GM20000 (cell line): ENCODE data around the gene KIFBP.
"Not testable (repeated sequence)": the region's sequence is repeated elsewhere in the genome, so short reads cannot be mapped to it uniquely, and the experiment has no call there.

Experiments
- DNase-seq: peaks from one replicate; pipeline ENCODE4 v3.0.0; 2012; ENCODE audit warnings: low spot score
- TF ChIP-seq, protein P1 (sequence below): IDR thresholded peaks from 2 replicates; pipeline ENCODE4 v1.5.1; 2012; ENCODE audit warnings: mild to moderate bottlenecking, control low read depth; ENCODE audit errors: extremely low read depth, missing control alignments

KIFBP gene

DNA sequence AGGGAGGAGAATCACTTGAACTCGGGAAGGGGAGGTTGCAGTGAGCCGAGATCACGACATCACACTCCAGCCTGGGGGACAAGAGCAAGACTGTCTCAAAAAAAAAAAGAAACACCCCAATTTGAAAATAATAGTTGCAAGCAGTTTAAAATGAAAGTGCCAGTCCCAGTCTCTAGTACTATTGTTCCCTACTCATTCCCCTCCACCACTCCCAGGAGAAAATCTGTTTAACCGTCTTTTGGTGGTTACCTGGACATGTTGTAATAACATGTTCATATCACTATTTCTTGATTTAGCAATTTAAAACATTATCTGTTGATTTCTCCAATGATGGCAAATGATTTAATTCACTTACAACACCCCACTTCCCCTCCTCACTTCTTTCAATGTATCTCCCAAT is 44.7 kb downstream of the KIFBP start:
- no peak for DNase-seq

DNA sequence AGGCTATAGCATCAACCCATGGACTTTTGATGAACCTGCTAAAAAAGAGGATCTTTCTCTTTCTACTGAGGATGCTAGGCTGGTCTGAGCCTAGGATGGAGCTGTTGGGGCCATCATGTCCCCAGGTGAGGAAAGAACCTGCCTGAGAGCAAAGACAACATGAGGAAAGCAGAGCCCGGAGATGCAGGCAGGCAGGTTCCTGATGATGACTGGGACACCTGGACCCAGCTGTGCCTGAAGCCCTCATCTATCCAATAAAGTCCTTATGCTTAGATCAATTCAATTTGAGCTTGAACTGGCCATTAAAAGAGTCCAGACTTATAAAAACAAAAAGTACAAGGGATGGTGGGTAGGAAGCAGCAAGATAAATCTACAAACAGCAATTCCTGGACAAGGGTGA is 48.9 kb downstream of the KIFBP start:
- TF ChIP-seq, protein P1, sequence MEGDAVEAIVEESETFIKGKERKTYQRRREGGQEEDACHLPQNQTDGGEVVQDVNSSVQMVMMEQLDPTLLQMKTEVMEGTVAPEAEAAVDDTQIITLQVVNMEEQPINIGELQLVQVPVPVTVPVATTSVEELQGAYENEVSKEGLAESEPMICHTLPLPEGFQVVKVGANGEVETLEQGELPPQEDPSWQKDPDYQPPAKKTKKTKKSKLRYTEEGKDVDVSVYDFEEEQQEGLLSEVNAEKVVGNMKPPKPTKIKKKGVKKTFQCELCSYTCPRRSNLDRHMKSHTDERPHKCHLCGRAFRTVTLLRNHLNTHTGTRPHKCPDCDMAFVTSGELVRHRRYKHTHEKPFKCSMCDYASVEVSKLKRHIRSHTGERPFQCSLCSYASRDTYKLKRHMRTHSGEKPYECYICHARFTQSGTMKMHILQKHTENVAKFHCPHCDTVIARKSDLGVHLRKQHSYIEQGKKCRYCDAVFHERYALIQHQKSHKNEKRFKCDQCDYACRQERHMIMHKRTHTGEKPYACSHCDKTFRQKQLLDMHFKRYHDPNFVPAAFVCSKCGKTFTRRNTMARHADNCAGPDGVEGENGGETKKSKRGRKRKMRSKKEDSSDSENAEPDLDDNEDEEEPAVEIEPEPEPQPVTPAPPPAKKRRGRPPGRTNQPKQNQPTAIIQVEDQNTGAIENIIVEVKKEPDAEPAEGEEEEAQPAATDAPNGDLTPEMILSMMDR = no peak
- DNase-seq = no peak

More for the DNA sequence above, 44.7 kb downstream of the KIFBP start:
- TF ChIP-seq, protein P1 = no peak

DNA sequence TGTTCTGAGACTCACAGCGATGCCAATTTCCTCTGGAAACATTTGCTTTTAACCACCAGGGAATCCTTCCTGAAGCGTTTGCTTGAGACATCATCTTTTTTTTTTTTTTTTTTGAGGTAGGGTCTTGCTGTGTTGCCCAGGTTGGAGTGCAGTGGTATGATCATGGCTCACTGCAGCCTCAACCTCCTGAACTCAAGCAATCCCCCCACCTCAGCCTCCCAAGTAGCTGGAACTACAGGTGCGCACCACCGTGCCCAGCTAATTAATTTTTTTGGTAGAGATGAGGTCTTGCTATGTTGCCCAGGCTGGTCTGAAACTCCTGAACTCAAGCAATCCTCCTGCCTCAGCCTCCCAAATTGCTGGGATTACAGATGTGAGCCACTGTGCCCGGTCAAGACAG is 52.3 kb downstream of the KIFBP start:
- not testable (repeated sequence) for DNase-seq

DNA sequence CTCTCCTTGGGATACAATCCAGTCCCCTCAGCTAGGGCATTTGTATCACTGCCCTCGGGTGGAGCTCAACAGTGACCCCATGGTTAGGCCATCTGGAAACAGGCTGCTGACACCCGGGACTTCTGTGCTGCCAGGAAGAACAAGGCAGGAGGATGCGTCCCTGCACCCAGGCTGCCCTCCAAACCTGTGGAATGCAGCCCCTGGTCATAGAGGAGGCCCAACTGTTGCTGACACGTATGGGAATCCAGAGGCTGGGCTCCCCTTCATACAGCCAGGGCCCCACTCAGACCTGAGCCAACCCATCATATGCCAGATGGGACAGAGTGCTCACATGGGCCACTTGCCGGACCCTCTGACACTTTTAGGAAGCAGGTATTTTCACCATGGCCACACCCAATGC is 53.8 kb downstream of the KIFBP start:
- TF ChIP-seq, protein P1 = no peak
- no peak for DNase-seq

DNA sequence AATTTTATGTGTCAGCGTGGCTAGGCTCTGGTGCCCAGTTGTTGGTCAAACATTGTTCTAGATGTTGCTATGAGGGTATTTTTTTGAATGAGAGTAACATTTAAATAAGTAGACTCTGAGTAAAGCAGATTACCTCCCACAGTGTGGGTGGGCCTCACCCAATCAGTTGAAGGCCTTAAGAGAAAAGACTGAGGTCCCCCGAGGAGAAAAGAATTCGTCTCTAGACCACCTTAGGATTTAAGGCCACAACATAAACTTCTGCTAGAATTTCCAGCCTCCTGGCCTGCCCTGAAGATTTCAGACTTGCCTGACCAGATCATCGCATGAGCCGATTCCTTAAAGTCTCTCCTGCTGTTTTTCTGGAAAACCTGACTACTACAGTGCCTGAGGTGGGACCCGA is 54.2 kb downstream of the KIFBP start:
- DNase-seq = no peak
- TF ChIP-seq, protein P1 = no peak

DNA sequence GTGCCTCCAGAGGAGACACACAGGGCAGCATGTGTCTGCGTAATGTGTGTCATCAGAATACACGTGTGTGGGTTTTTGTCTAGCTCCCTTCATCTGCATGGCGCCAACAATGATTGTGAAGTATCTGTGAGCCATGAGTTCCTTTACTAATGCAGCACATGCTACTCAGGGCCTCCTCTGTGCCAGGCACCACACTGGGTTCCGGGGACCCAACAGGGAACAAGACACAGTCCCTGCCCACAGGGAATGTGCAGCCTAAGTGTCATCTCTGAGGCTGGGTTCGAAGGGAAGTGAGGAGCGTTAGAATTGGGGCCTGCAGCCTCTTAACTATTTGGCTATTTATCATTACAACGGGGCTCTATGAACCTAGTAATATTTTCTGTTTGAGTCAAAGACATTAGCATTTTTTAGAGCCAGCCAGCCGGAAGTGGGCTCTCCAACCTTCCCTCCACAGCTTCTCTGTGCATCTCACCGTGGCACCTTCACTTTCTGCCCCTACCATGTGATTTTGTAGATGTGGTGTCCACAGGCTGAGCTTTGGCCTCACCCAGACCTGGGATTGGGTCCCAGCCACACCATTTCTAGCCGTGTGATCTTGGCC is 55.4 kb downstream of the KIFBP start:
- TF ChIP-seq, protein P1 = no peak
- no peak for DNase-seq

DNA sequence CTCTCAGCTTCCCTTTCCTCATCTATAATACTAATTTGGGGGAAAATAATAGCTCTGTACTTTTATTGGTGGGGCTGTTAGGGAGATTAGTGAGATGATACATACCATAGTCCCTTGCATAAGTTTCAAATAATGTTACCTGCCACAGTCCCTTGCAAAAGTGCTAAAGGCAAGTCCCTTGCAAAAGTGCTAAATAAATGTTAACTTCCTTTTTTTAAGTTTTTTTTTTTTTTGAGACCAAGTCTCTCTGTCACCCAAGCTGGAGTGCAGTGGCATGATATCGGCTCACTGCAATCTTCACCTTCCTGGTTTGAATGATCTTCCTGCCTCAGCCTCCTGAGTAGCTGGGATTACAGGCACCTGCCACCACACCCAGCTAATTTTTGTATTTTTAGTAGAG is 55.9 kb downstream of the KIFBP start:
- no peak for DNase-seq
- TF ChIP-seq, protein P1 = no peak
